ENCODE measurements around the gene SERPINB6. TPM values are rescaled to one million over a fixed set of nuclear protein-coding genes. Genes with fewer than 3 reads are reported as not detected.

The SERPINB6 gene
- total RNA-seq, 1 experiment from 2014 or later, result 130 TPM

- no peaks in the 10 kb centered on the region for H3K27me3 ChIP-seq (replicated peaks)
- peaks cover 20% of the 10 kb centered on the region for H3K4me1 ChIP-seq (replicated peaks)
- no peak overlapping the region for H3K27ac ChIP-seq
- H3K9me3 ChIP-seq (replicated peaks), result no peaks in the 10 kb centered on the region
- H3K4me3 ChIP-seq, result peak overlapping the region; percentile 54
- DNase-seq (ENCODE audit: low read depth in 1 of 2, low spot score in 2 of 2), result no peak
- no peaks in the 10 kb centered on the region; the same call in 1 of the 2 replicates for H3K36me3 ChIP-seq
Observed at GRCh38 chr6:2990932-2991506, 19.7 kb upstream of the SERPINB6 start.

- peak in 1 of 2 experiments; percentile 53 for DNase-seq (ENCODE audit: low read depth in 1 of 2, low spot score in 2 of 2)
- Histone ChIP-seq H3K4me3 (peak overlapping the region; percentile 54), H3K4me1 (replicated peaks) (peaks cover 20% of the 10 kb centered on the region), H3K9me3 (replicated peaks) (no peaks in the 10 kb centered on the region), H3K36me3 (no peaks in the 10 kb centered on the region; the same call in 1 of the 2 replicates), H3K27ac (peak overlapping the region; percentile 99), H3K27me3 (replicated peaks) (no peaks in the 10 kb centered on the region)
Observed at GRCh38 chr6:2990248-2990931, 19.0 kb upstream of the SERPINB6 start.

- no peaks in the 10 kb centered on the region for H3K27me3 ChIP-seq (replicated peaks)
- H3K27ac ChIP-seq, result peak overlapping the region; percentile 99
- no peaks in the 10 kb centered on the region; the same call in 1 of the 2 replicates for H3K36me3 ChIP-seq
- peak overlapping the region; percentile 54 for H3K4me3 ChIP-seq
- H3K9me3 ChIP-seq (replicated peaks), result no peaks in the 10 kb centered on the region
- H3K4me1 ChIP-seq (replicated peaks), result peaks cover 20% of the 10 kb centered on the region
- peak; percentile 89 to 98 for DNase-seq (ENCODE audit: low read depth in 1 of 2, low spot score in 2 of 2)
Observed at GRCh38 chr6:2989332-2990247, 18.2 kb upstream of the SERPINB6 start.

GRCh38 chr6:2988426-2989331 lies 17.3 kb upstream of the SERPINB6 start:
- H3K9me3 ChIP-seq (replicated peaks), result no peaks in the 10 kb centered on the region
- H3K36me3 ChIP-seq, result no peaks in the 10 kb centered on the region; the same call in 1 of the 2 replicates
- H3K4me3 ChIP-seq, result peak overlapping the region; percentile 54
- peak overlapping the region; percentile 99 for H3K27ac ChIP-seq
- DNase-seq (ENCODE audit: low read depth in 1 of 2, low spot score in 2 of 2), result peak; percentile 99
- peaks cover 20% of the 10 kb centered on the region for H3K4me1 ChIP-seq (replicated peaks)
- H3K27me3 ChIP-seq (replicated peaks), result no peaks in the 10 kb centered on the region

- H3K27ac ChIP-seq, result peak overlapping the region; percentile 67
- H3K36me3 ChIP-seq, result no peaks in the 10 kb centered on the region; the same call in 1 of the 2 replicates
- H3K9me3 ChIP-seq (replicated peaks), result no peaks in the 10 kb centered on the region
- peak overlapping the region; percentile 54 for H3K4me3 ChIP-seq
- H3K27me3 ChIP-seq (replicated peaks), result no peaks in the 10 kb centered on the region
- H3K4me1 ChIP-seq (replicated peaks), result peaks cover 20% of the 10 kb centered on the region
- DNase-seq (ENCODE audit: low read depth in 1 of 2, low spot score in 2 of 2), result no peak
Observed at GRCh38 chr6:2988094-2988425, 16.7 kb upstream of the SERPINB6 start.

GRCh38 chr6:2986722-2987221 lies 15.4 kb upstream of the SERPINB6 start:
- peak in 1 of 2 experiments; percentile 38 for DNase-seq (ENCODE audit: low read depth in 1 of 2, low spot score in 2 of 2)
- H3K36me3 ChIP-seq, result no peaks in the 10 kb centered on the region; the same call in 1 of the 2 replicates
- H3K27ac ChIP-seq, result no peak overlapping the region

GRCh38 chr6:2984738-2985406 lies 13.5 kb upstream of the SERPINB6 start:
- no peaks in the 10 kb centered on the region for H3K9me3 ChIP-seq (replicated peaks)
- no peaks in the 10 kb centered on the region for H3K27me3 ChIP-seq (replicated peaks)
- no peak overlapping the region for H3K4me3 ChIP-seq
- no peaks in the 10 kb centered on the region; the same call in 1 of the 2 replicates for H3K36me3 ChIP-seq
- peaks cover 20% of the 10 kb centered on the region for H3K4me1 ChIP-seq (replicated peaks)
- no peak for DNase-seq (ENCODE audit: low read depth in 1 of 2, low spot score in 2 of 2)
- H3K27ac ChIP-seq, result no peak overlapping the region

More at GRCh38 chr6:2986722-2987221, 15.4 kb upstream of the SERPINB6 start:
- H3K4me3 ChIP-seq, result no peak overlapping the region
- H3K27me3 ChIP-seq (replicated peaks), result no peaks in the 10 kb centered on the region
- H3K4me1 ChIP-seq (replicated peaks), result peaks cover 20% of the 10 kb centered on the region
- no peaks in the 10 kb centered on the region for H3K9me3 ChIP-seq (replicated peaks)

GRCh38 chr6:2982426-2983117 lies 11.2 kb upstream of the SERPINB6 start:
- H3K4me1 ChIP-seq (replicated peaks), result peaks cover 14% of the 10 kb centered on the region
- no peak overlapping the region for H3K4me3 ChIP-seq
- no peaks in the 10 kb centered on the region for H3K27me3 ChIP-seq (replicated peaks)
- no peak for DNase-seq (ENCODE audit: low read depth in 1 of 2, low spot score in 2 of 2)
- H3K36me3 ChIP-seq, result no peaks in the 10 kb centered on the region
- H3K9me3 ChIP-seq (replicated peaks), result no peaks in the 10 kb centered on the region
- no peak overlapping the region for H3K27ac ChIP-seq

GRCh38 chr6:2980465-2980855 lies 9.1 kb upstream of the SERPINB6 start:
- no peak overlapping the region for H3K27ac ChIP-seq
- no peaks in the 10 kb centered on the region for H3K9me3 ChIP-seq (replicated peaks)
- H3K4me1 ChIP-seq (replicated peaks), result peaks cover 16% of the 10 kb centered on the region
- no peaks in the 10 kb centered on the region for H3K27me3 ChIP-seq (replicated peaks)
- no peak for DNase-seq (ENCODE audit: low read depth in 1 of 2, low spot score in 2 of 2)
- no peak overlapping the region for H3K4me3 ChIP-seq
- no peaks in the 10 kb centered on the region for H3K36me3 ChIP-seq

GRCh38 chr6:2979819-2980464 lies 8.6 kb upstream of the SERPINB6 start:
- Histone ChIP-seq H3K4me1 (replicated peaks) (peaks cover 16% of the 10 kb centered on the region), H3K36me3 (no peaks in the 10 kb centered on the region), H3K27me3 (replicated peaks) (no peaks in the 10 kb centered on the region), H3K27ac (no peak overlapping the region), H3K9me3 (replicated peaks) (no peaks in the 10 kb centered on the region), H3K4me3 (no peak overlapping the region)
- DNase-seq (ENCODE audit: low read depth in 1 of 2, low spot score in 2 of 2), result no peak

- H3K36me3 ChIP-seq, result no peaks in the 10 kb centered on the region
- H3K27ac ChIP-seq, result no peak overlapping the region
- no peak for DNase-seq (ENCODE audit: low read depth in 1 of 2, low spot score in 2 of 2)
- peaks cover 16% of the 10 kb centered on the region for H3K4me1 ChIP-seq (replicated peaks)
- H3K4me3 ChIP-seq, result no peak overlapping the region
- H3K9me3 ChIP-seq (replicated peaks), result no peaks in the 10 kb centered on the region
- no peaks in the 10 kb centered on the region for H3K27me3 ChIP-seq (replicated peaks)
Observed at GRCh38 chr6:2978923-2979322, 7.6 kb upstream of the SERPINB6 start.
